Posterior cingulate gyrus (tissue), 11 donors: Measurements from ENCODE around the gene PLEK.
"Not testable (repeated sequence)": the region's sequence is repeated elsewhere in the genome, so short reads cannot be mapped to it uniquely, and the experiment has no call there.

ENCODE experiments used
- DNase-seq, 10 donors: peaks; one replicate each; pipeline versions ENCODE4 v3.0.0 to v3.0.0-alpha.2; 2020 to 2021; ENCODE audit warnings: mixed read lengths in 3 of 10
- intact Hi-C: fragments of 100-400 bp; cut with DNase I; formaldehyde crosslinking; loops from one replicate; pipeline ENCODE4 v1.15.1; 2023

Gene PLEK

GRCh38 chr2:68383778-68384177 is 18.7 kb downstream of the PLEK start:
- DNase-seq, result no peak
- intact Hi-C loops, result no loop called here

- intact Hi-C loops, result no loop called here
- no peak for DNase-seq
These were observed 19.5 kb downstream of the PLEK start for GRCh38 chr2:68384485-68385107.

DNA sequence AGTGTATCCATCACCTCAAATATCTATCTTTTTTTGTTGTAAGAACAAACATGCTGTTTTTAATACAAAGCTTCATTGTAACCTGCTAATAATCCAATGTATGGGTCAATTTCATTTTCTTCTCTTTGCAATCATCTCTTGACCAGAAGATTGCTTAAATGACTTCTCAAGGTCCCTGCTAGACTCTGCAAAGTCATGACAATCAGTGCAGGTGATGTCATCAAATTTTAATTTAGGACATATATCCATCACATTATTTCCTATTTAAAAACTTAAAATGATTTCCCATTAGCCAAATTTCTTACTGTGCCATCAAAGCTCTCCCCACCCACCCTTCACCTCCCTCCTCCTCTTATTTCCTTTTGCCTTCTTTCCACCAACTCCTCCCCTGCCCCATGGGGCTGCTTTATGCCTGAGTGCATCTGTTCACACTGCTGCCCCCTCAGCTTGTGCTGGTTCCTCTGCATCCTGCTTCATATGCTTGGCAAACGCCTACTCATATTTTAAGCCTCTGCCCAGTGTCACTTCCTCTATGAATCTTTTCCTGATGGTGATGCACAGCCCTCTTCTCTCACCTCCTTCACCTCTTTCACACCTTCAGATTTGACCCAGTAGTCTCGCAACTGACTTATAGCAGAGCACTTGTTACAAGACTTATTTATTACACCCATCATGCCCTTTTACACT is 20.3 kb downstream of the PLEK start:
- peak in 8 of 10 donors; percentile 26 to 89 (median 56) for DNase-seq
- intact Hi-C loops, result no loop called here

DNA sequence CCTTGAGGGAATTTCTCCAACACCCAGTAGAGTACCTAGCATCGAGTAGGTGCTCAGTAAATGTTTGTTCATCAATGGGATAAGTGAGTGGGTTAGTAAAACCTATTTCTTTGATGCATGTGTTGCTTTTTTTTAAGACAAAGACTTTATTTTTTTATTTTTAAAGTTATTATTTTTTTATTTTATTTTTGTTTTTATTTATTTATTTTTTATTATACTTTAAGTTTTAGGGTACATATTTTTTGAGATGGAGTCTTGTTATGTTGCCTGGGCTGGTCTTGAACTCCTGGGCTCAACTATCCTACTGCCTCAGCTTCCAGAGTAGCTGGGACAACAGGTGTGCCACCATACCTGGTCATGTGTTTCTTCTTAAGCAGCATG is 20.8 kb downstream of the PLEK start:
- intact Hi-C loops, result no loop called here
- no peak for DNase-seq

DNA sequence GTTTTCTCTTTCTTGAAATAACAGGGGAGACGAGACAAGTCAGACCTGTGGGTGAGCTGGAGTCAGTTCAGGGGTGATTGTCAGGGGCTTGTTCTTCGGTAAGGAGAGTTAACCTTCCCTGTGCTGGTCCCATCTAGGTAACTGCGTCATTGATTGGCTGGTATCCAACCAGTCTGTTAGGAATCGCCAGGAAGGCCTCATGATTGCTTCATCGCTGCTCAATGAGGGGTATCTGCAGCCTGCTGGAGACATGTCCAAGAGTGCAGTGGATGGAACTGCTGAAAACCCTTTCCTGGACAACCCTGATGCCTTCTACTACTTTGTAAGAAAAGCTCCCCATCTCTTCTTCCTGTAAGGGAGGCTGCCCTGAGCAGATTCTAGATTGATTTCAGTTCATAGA is 21.3 kb downstream of the PLEK start:
- intact Hi-C loops, result no loop called here
- no peak for DNase-seq

DNA sequence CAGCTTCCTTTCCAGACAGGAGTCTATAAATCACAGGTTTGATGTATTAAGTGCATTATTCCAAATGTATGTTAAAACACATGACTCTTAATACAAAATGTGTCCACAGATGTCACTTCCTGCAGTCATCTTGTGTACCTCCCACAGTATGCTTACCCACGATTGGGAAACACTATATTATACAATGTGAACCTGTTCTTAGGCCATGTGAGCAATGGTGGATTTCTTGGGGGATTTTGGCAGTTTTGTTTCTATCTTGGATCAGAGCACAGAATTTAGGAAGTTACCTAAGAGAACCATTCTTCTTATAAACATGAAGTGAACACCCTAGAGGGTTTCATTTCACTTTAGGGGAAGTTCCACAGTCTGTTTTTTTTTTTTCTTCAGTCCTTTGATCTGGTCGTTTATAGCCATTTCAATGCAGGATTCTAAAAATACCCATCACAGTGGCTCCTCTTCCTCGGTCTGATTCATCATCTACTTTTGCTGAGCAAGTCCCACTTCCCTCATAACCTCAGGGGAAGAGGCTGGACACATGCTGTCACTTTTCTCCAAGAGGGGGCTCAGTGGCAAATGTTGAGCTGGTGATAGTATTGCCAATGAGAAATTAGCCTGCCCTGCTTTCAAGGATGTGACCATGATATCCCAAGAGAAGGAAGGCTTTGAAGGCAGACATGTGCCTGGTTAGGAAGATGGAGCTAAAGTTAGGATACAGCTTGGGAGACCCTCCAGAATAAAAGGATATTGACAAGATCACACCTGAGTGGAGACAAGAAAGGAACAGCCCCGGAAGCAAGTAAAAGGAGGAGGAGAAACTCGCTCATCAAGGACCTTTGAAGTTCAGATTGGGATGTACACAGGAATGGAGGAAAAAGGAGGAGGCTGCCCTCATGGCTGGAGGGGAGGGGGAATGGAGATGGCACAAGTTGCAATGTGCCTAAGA is 22.6 kb downstream of the PLEK start:
- intact Hi-C loops, result no loop called here
- DNase-seq, result no peak

DNA sequence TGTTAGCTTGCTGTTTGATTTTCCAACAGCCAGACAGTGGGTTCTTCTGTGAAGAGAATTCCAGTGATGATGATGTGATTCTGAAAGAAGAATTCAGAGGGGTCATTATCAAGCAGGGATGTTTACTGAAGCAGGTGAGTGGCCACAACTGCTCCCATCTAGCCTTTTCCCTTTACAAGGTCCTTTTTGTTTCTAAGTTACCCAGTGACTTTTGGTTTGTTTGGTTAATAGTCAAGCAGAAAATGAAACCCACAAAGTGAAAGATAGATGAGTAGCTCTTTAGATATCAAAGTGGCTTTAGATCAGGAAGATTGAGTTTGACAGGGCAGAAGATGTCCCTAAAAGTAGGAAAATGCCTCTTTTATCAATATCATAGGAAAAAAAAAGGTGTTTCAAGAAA is 23.3 kb downstream of the PLEK start:
- intact Hi-C loops, result no loop called here
- no peak for DNase-seq

DNA sequence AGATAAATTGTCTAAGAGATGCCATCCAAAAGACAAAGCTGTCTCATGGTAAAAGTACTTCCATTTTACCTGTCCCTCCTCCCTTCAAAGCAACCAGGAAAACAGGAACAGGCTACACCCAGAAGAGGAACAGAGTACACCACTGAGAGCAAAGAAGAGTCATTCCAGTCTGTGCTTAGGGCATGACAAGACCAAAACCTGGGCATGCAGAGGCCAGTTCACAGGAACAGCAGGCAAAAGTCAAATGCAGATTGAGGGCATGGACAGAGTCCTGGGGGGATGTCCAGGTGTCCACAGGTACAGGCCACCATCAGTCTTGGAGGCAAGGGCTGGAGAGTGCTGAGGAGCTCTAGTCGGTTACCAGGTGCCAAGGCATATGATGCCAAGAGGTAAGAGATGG is 23.7 kb downstream of the PLEK start:
- no peak for DNase-seq
- intact Hi-C loops, result no loop called here

DNA sequence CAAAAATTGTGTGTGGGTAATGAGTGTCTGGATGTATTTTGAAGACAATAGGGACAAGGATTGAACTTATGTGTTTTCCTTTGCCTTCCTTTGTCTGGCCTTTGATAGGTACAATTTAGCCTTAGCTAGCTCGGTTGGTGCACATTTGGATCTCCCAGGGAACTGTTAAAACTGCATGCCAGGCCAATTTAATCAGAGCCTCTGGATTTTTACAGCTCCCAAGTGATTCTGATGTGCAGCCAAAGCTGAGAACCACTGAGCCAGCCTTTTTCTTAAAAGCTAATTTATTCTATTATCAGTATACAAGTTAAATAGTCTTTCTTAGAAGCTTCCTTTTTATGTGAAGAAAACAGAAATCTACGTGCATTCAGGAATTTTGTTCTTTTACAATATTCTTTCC is 25.0 kb downstream of the PLEK start:
- DNase-seq, result peak in 2 of 10 donors; percentile 15 to 78

GRCh38 chr2:68390586-68390985 is 25.5 kb downstream of the PLEK start:
- intact Hi-C loops, result no loop called here
- DNase-seq, result no peak

More for the DNA sequence above, 25.0 kb downstream of the PLEK start:
- intact Hi-C loops, result no loop called here

DNA sequence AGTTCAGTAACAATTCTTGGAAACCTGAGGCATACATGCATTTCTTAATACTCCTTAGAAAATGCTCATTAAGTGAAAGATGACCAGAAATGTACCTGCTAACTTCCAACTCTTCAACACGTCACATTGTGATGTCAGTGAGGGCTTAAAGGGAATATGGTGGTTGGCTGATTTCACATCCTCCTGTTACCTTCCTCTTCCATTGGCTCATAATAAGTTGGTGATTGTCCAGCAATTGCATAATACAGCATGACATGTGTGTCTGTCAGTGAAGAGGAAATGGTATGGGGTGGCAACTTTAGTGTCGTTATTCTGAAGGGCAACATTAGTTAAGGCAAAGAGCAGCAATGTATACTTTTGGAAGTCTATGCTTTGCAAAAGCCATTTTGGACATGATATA is 26.0 kb downstream of the PLEK start:
- DNase-seq, result no peak
- intact Hi-C loops, result no loop called here

- DNase-seq, result no peak
- intact Hi-C loops, result no loop called here
These were observed 26.8 kb downstream of the PLEK start for GRCh38 chr2:68391869-68392268.

DNA sequence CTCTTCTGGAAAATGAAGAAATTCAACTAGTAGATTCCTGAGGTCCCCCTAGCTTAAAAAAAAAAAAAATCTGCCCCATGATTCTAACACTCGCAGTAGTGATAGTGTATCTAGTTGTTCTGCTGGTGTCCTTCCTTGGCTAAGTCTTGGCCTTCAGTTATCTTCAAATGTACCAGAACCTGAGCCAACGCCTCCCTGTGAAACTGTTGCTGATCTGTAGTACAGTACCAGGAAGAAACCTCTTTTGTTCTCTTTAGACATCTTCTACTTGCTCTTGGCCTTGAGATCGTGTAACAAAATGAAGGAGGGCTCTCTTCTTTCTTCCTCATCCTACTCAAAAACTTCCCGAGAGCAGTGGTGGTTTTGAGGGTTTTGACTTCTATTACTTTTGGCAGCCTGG is 31.0 kb downstream of the PLEK start:
- intact Hi-C loops, result no loop called here

DNA sequence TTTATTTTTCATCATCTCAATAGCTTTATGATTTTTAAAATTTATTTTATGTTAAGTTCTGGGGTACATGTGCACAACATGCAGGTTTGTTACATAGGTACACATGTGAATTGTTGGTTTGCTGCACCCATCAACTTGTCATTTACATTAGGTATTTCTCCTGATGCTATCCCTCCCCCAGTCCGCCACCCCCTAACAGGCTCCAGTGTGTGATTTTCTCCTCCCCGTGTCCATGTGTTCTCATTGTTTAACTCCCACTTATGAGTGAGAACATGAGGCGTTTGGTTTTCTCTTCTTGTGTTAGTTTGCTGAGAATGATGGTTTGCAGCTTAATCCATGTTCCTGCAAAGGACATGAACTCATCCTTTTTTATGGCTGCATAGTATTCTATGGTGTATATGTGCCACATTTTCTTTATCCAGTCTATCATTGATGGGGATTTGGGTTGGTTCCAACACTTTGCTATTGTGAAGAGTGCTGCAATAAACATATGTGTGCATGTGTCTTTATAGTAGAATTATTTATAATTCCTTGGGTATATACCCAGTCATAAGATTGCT is 32.7 kb downstream of the PLEK start:
- DNase-seq, intact Hi-C loops: not testable (repeated sequence)

More for the DNA sequence above, 31.0 kb downstream of the PLEK start:
- DNase-seq, result no peak

GRCh38 chr2:68403199-68403644 is 38.1 kb downstream of the PLEK start:
- DNase-seq, result no peak
- intact Hi-C loops, result no loop called here

GRCh38 chr2:68404164-68404563 is 39.1 kb downstream of the PLEK start:
- no peak for DNase-seq
- intact Hi-C loops, result no loop called here

GRCh38 chr2:68404893-68405799 is 40.1 kb downstream of the PLEK start:
- intact Hi-C loops, result no loop called here
- no peak for DNase-seq

DNA sequence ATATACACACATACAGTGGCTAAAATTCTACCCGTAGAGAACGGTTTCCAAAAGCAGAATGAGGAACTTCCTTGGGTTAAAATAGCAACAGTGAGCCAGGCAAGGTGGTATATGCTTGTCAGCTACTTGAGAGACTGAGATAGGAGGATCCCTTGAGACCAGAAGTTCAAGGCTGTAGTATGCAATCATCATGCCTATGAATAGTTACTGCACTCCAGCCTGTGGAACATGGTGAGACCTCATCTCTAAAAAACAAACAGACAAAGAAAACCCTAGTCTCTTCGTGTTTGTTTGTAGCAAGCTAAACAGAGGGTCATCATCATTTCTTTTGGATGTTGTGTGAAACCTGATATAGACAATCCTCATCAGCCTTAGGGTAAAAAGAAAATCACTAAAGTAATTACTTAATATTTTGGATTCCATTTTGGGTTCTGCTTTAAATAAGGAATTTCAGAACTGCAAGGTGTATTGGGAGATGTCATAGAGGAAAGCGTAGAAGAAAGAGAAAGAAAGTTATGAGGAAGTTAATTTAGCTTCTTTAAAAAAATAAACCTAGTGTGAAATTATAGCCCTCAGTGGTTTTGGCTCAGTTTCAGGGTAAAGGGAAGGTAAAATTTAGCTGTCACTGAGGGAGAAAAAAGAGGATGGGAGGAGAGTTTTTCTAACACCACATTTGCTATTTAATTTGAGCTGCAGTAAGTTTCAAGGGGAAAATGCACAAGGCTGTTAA is 46.5 kb downstream of the PLEK start:
- DNase-seq, result no peak
- intact Hi-C loops, result no loop called here

DNA sequence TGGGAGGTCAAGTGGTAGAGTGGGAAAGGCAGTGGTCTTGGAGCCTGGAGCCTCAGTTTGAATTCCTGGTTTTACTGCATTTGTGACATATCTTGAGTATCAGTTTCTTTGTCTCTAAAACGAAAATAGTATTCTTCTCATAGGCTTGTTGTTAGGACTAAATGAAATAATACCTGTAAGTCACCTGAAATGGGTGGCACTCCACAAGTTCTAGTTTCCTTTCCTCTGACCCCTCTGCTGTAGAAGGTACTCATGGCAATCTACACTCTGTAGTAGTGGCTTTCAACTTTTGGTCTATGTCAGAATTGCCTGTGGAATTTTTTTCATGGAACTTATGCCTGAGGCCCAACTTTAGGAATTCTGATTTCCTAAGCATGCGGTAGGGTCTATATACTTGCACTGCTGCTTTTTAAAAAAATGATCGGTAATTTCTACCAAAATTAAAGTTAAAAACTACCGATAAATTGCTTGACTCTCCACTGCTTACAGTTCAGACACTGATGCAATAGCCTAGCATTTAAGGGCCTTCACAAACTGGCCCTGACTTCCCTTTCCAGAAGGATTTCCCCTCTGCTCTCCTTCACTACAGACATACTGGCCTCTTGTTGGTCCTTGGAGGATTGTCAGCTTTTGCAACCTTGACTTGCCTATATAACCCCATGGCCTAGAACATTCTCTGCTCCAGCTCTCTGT is 47.2 kb downstream of the PLEK start:
- intact Hi-C loops, result no loop called here
- no peak for DNase-seq
